ENCODE results near the gene KLHDC8B.
"Not testable (repeated sequence)": the region's sequence is repeated elsewhere in the genome, so short reads cannot be mapped to it uniquely, and the experiment has no call there.

KLHDC8B gene

DNA sequence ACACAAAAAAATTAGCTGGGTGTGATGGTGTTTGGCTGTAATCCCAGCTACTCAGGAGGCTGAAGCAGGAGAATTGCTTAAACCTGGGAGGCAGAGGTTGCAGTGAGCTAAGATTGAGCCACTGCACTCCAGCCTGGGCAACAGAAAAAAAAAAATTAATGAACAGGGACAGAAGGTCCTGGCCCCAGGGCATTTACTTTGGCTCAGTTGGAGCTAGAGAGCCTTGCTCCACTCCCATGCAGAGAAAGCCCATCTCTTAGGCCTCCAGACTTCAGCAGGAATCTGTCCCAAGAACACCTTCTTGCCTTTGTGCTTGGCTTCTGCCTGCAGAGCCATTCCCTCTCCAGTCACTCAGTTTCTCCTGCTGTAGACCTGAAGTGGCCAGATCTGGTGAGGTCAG is 8.7 kb downstream of the KLHDC8B start:
- no peak for DNase-seq (ENCODE audit: low read depth, low spot score)

DNA sequence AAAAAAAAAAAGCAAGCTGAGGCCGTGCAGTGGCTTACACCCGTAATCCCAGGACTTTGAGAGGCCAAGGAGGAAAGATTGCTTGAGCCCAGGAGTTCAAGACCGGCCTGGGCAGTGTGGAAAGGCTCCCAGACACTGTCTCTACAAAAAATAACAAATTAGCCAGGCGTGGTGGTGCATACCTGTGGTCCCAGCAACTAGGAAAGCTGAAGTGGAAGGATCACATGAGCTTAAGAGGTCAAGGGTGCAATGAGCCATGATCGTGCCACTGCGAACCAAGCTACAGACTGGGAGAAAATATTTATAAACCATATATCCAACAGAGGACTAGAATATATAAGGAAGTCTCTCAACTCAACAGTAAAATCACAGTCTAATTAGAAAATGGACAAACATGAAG is 10.0 kb downstream of the KLHDC8B start:
- no peak for DNase-seq (ENCODE audit: low read depth, low spot score)
- H3K27ac ChIP-seq = no peak overlapping the region

More for the DNA sequence above, 8.7 kb downstream of the KLHDC8B start:
- no peak overlapping the region for H3K27ac ChIP-seq

DNA sequence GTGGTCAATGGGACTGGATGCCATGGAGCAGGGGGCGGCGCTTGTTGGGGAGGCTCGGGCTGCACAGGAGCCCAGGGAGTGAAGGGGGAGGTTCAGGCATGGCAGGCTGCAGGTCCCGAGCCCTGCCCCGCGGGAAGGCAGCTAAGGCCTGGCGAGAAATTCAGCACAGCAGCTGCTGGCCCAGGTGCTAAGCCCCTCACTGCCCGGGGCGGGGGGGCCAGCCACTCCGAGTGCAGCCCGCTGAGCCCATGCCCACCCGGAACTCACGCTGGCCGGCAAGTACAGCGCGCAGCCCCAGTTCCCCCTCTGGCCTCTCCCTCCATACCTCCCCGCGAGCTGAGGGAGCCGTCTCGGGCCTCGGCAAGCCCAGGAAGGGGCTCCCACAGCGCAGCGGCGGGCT is 11.3 kb downstream of the KLHDC8B start:
- no peak for DNase-seq (ENCODE audit: low read depth, low spot score)

DNA sequence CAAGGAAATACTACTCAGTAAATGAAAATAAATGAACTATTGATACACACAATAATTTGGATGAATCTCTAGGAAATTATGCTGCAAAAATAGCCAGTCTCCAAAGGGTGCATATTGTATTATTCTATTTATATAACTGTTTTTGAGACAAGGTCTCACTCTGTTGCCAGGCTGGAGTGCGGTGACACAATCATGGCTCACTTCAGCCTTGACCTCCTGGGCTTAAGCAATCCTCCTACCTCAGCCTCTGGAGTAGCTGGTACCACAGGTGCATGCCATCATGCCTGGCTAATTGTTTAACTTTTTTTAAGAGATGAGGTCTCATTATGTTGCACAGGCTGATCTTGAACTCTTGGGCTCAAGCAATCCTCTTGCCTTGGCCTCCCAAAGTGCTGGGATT is 12.5 kb downstream of the KLHDC8B start:
- no peak for DNase-seq (ENCODE audit: low read depth, low spot score)
- no peak overlapping the region for H3K27ac ChIP-seq

More for the DNA sequence above, 11.3 kb downstream of the KLHDC8B start:
- H3K27ac ChIP-seq = no peak overlapping the region

DNA sequence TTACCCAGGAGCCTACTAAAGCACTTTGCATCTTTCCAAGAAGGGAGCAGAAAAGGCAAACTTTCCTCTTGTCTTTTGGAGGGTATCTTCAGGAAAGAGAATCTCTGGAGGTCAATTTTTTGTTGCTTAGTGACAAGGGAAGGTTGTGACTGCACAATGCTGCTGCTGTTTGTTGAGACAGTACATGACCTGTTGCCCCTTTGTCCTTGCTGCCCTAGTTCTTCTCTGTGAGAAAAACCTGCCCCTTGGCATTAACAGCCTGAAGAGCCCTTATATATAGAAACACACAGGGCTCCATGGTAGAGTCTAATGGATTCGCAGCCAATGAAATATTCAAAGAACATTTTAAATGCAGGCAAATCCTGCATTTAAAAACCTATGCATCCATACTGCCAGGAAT is 20.3 kb downstream of the KLHDC8B start:
- no peak overlapping the region for H3K27ac ChIP-seq
- no peak for DNase-seq (ENCODE audit: low read depth, low spot score)

DNA sequence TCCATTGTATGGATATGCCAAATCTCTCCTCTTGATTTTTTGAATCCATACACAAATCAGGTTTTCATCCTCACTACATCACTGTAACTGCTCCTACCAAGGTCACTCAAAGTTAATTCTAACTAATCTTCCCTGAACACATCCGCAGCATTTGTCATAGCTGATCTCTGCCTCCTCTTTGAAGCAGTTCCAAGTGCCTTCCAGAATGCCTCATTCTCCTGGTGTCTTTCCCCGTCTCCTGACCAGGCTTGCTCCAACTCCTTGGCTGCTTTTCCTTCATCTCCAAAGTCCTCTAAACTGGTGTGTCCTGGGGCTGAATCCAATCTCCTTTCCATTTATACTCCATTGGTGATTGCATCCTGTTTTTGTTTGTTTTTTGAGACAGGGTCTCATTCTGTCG is 26.8 kb downstream of the KLHDC8B start:
- DNase-seq (ENCODE audit: low read depth, low spot score) = no peak

DNA sequence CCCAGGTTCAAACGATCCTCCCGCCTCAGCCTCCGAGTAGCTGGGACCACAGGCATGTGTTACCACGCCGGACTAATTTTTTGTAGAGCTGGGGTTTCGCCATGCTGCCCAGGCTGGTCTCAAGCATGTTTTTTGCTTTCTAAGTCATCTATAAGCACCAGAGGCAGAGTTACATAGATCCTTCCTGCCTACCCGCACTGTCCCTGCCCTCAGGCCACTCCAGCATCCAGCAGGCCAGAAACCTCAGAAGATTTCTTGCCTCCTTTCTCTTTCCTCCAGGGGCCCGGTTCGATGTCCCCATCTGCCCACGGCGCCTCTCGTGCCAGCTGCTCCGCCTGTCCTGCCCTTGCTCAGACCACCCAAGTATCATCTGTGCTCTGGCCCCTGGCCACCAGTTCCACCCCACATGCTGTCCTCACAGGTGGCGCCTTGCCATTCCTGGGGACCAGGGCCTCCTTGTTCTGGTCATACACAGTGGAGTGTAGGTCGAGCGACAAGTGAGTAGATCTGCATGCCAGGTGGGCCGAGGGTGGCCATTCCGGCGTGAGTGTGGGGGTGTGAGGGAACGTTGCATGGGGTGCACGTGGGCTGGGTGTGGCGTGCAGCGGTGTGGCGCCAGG is 27.3 kb downstream of the KLHDC8B start:
- no peak overlapping the region for H3K27ac ChIP-seq
- no peak for DNase-seq (ENCODE audit: low read depth, low spot score)

More for the DNA sequence above, 26.8 kb downstream of the KLHDC8B start:
- no peak overlapping the region for H3K27ac ChIP-seq

DNA sequence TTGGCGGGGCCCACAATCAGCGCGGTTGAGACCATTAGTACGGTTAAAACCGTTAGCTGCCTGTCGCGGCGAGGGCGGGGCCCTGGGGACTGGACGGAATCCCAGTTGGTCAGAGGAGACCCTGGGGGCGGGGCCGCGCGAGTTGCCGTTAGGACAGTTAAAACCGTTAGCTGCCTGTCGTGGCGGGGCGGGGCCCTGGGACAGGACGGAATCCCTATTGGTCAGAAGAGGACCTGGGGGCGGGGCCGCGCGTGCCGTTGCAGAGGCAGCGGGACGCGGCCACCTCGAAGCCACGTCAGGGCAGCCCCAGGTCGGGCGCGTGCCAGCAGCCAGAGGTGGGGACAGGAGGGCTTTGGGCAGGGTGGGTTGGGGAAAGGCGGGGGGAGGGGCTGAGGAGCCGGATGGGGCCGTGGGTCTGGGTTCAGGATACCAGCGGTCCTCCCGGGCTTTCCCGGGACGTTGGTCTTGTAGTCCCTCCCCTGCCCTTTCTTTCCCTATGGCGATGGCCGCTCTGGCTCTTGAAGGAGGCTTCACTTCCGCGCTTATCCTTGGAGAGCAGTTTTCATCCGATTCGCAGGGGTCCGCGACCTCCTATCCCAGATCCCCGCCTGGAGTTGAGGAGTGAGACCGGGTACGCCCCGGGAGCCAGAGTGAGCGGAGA is 28.0 kb downstream of the KLHDC8B start:
- no peak for DNase-seq (ENCODE audit: low read depth, low spot score)

DNA sequence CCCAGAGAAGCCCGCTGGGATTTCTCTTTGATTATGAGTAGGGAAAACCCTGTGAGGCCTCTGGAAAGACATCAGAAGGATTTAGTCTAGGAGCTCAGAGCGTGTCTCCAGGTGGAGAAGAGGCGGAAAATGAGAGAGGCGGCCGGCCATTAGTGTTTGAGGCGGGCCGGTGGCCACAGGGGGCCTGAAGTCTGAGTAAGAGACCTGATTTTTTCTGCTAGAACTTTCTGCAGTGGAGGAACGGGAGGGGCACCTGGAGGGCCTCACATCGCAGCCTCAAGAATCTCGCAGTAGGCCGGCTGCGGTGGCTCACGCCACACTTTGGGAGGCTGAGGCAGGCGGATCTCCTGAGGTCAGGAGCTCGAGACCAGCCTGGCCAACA is 28.5 kb downstream of the KLHDC8B start:
- DNase-seq (ENCODE audit: low read depth, low spot score) = no peak
- H3K27ac ChIP-seq = no peak overlapping the region

More for the DNA sequence above, 28.0 kb downstream of the KLHDC8B start:
- no peak overlapping the region for H3K27ac ChIP-seq

DNA sequence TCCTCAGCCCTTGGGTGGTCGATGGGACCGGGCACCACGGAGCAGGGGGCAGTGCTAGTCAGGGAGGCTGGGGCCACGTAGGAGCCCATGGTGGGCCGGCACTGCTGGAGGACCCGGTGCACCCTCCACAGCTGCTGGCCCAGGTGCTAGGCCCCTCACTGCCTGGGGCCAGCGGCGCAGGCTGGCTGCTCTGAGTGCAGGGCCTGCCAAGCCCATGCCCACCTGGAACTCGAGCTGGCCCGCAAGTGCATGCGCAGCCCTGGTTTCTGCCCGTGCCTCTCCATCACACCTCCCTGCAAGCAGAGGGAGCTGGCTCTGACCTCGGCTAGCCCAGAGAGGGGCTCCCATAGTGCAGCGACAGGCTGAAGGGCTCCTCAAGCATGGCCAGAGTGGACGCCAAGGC is 42.1 kb downstream of the KLHDC8B start:
- no peak for DNase-seq (ENCODE audit: low read depth, low spot score)
- H3K27ac ChIP-seq = no peak overlapping the region

DNA sequence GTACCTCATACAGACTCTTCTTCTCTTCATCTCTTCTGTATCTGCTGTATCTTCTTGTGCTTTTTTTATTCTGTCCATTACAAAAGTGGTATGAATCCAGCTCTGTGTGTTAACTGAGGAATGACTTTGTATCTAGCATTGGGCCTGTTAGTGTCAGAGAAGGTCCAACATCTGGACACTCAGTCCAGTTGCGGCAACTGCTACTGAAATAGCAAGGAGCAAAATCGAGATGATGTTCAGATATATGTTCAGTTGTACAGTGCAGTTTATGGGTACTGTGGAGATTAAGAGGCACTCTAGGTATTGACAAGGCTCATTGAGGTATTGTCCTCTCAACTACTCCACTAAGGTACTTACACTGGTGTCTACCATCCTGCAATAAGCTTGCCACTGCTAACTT is 42.6 kb downstream of the KLHDC8B start:
- H3K27ac ChIP-seq = no peak overlapping the region
- DNase-seq (ENCODE audit: low read depth, low spot score) = no peak

DNA sequence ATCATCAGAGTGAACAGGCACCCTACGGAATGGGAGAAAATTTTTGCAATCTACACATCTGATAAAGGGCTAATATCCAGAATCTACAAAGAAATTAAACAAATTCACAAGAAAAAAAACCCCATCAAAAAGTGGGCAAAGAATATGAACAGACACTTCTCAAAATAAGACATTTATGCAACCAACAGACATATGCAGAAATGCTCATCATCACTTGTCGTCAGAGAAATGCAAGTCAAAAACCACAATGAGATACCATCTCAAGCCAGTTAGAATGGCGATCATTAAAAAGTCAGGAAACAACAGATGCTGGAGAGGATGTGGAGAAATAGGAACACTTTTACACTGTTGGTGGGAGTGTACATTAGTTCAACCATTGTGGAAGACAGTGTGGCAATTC is 45.3 kb downstream of the KLHDC8B start:
- not testable (repeated sequence) for DNase-seq (ENCODE audit: low read depth, low spot score); H3K27ac ChIP-seq

DNA sequence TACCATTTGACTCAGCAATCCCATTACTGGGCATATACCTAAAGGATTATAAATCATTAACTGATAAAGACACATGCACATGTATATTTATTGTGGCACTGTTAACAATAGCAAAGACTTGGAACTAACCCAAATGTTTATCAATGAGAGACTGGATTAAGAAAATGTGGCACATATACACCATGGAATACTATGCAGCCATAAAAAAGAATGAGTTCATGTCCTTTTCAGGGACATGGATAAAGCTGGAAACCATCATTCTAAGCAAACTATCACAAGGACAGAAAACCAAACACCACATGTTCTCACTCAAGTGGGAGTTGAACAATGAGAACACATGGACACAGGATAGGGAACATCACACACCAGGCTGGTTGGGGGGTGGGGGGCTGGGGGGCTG is 45.7 kb downstream of the KLHDC8B start:
- not testable (repeated sequence) for DNase-seq (ENCODE audit: low read depth, low spot score); H3K27ac ChIP-seq

DNA sequence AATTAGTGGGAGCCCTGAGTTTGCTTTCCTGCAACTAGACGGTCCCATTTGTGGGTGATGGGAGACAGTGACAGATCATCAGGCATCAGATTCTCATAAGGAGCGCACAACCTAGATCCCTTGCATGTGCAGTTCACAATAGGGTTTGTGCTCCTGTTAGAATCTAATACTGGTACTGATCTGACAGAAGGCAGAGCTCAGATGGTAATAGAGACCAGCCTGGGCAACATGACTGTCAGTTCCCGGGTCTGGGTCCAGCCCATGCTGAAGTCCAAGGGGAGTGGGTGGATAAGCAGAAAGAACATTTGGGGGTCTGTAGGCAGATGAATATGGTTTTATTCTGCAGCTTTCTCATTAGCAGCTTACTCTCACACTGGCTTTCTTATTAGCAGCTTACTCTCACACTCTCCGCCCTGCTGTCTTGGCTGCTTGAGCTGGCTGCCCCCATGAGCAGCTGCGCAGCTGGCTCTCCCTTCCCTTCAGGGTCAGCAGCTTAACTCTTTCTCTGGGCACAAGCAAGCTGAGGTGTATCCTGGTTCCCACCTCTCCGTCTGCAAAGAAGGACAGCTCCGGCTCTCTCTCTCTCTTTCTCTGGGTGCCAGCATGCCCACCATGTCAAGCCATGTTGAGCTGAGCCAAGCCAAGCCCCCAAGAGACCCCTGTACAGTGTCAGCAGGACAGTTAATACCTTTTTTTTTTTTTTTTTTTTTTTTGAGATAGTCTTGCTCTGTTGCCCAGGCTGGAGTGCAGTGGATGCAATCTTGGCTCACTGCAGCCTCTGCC is 46.5 kb downstream of the KLHDC8B start:
- H3K27ac ChIP-seq = peak overlapping the region; percentile 82
- DNase-seq (ENCODE audit: low read depth, low spot score) = no peak

DNA sequence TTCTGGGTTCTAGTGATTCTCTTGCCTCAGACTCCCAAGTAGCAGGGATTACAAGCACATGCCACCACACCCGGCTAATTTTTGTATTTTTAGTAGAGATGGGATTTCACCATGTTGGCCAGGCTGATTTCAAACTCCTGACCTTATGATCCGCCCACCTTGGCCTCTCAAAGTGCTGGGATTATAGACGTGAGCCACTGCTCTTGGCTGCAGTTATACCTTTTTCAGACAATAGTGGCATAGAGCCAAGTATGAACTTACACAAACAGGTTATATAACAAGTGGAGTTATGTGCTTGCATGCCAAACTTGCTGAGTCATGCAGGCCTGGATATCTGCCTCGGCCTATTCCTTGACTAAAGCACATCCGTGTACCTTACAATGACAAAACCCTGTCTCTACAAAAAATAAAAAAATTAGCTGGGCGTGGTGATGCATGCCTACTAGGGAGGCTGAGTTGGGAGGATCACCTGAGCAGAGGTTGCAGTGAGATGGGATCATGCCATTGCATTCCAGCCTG is 47.1 kb downstream of the KLHDC8B start:
- H3K27ac ChIP-seq = peak overlapping the region; percentile 82
- peak; percentile 96 for DNase-seq (ENCODE audit: low read depth, low spot score)

DNA sequence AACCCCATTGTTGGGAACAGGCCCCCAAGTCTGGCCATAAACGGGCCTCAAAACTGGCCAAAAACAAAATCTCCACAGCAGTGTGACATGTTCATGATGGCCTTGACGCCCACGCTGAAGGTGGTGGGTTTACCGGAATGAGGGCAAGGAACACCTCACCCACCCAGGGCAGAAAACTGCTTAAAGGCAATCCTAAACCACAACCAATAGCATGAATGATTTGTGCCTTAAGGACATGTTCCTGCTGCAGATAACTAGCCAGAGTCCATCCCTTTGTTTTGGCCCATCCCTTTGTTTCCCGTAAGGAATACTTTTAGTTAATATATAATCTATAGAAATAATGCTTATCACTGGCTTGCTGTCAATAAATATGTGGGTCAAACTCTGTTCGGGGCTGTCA is 47.7 kb downstream of the KLHDC8B start:
- H3K27ac ChIP-seq = peak overlapping the region; percentile 82

DNA sequence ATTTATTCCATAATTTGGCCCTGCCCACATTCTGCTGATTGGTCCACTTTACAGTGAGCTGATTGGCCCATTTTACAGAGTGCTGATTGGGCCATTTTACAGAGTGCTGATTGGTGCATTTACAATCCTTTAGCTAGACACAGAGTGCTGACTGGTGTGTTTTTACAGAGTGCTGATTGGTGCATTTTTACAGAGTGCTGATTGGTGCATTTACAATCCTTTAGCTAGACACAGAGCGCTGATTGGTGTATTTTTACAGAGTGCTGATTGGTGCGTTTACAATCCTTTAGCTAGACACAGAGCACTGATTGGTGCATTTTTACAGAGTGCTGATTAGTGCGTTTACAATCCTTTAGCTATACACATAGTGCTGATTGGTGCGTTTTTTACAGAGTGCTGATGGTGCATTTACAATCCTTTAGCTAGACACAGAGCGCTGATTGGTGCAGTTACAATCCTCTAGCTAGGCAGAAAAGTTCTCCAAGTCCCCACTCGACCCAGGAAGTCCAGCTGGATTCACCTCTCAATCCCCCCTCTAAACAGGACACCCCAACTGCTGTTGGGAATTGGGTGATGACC is 49.7 kb downstream of the KLHDC8B start:
- H3K27ac ChIP-seq = peak overlapping the region; percentile 54
- DNase-seq (ENCODE audit: low read depth, low spot score) = not testable (repeated sequence)

More for the DNA sequence above, 47.7 kb downstream of the KLHDC8B start:
- no peak for DNase-seq (ENCODE audit: low read depth, low spot score)

DNA sequence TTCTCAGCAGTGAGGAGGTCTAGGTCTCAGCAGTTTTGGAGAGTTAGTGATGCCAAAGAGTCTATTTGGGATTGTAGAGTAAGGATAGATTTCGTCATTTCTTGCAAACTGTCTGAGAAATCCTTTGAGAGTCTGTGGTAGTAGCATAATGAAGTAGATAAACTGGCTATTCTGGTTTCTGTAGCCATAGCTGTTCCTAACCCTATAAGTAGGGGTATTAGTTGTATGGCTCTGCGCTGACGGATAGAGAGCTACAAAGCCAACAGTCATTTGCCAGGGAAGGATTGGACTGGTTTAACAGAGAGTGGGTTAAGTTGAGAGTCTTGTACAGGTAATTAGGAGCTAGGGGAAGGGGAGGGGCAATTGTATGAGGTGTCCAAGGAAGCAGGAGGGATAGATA is 50.6 kb downstream of the KLHDC8B start:
- peak; percentile 59 for DNase-seq (ENCODE audit: low read depth, low spot score)
- peak overlapping the region; percentile 54 for H3K27ac ChIP-seq

Measured in epithelial cell of prostate (primary cell).